Upper lobe of left lung (tissue), 4 donors: ENCODE data around the gene MAGEB1.

ENCODE experiments used
- CTCF ChIP-seq, 6 experiments: fragments of 450-650 bp in 4 of 6; fragments of 200-600 bp in 2 of 6; sonication (generic) in 2 of 6; IDR thresholded peaks; one replicate each; pipeline ENCODE4 v1.5.1; 2016 to 2019; ENCODE audit warnings: antibody characterized with exemption in 6 of 6
- EP300 ChIP-seq, 4 donors: sonication (generic); formaldehyde crosslinking; IDR thresholded peaks; one replicate each; pipeline ENCODE4 v1.5.1; 2017; ENCODE audit warnings: antibody characterized with exemption in 4 of 4, control low read depth in 2 of 4

GRCh38 chrX:30262763-30263162, 15.8 kb downstream of the MAGEB1 start:
- TF ChIP-seq CTCF (IDR thresholded peaks at IDR 0.05) (no peak), EP300 (IDR thresholded peaks at IDR 0.05) (no peak)
